H1 (cell line): ENCODE measurements around the gene RADIL. TPM values are rescaled to one million over a fixed set of nuclear protein-coding genes. Genes with fewer than 3 reads are reported as not detected.

ENCODE experiments used
- CTCF ChIA-PET: fragments of 300-600 bp; sonication (Branson Sonifier 250); formaldehyde crosslinking; loops from one replicate; lab custom pipeline; 2021; ENCODE audit not compliant: partially characterized antibody; lab: Charles Lee
- POLR2A ChIA-PET: fragments of 300-600 bp; sonication (Branson Sonifier 250); formaldehyde crosslinking; loops from one replicate; lab custom pipeline; 2021; ENCODE audit warnings: inconsistent platforms; ENCODE audit not compliant: partially characterized antibody; lab: Charles Lee
- DNase-seq, 2 experiments: peaks; one replicate each; pipeline versions ENCODE4 v3.0.0 to v3.0.0-alpha.2; 2010 to 2022; ENCODE audit warnings: low spot score in 2 of 2, low read depth in 1 of 2, mixed read lengths in 1 of 2
- FAIRE-seq: peaks from 2 replicates; lab custom pipeline; 2011; peaks lifted over from hg19 to GRCh38; lab: Jason Lieb, UNC
- H2AFZ ChIP-seq: 2 replicates; pipeline ENCODE4 v1.8.1; 2012; ENCODE audit warnings: low read length, inconsistent platforms
- H2AK5ac ChIP-seq: 2 replicates; pipeline ENCODE4 v1.6.1; 2013; ENCODE audit warnings: low read depth, low read length
- H2BK120ac ChIP-seq: replicated peaks from 2 replicates; pipeline ENCODE3; 2013; ENCODE audit warnings: low read depth, low read length, inconsistent platforms
- H2BK12ac ChIP-seq: 2 replicates; pipeline ENCODE4 v1.6.1; 2013; ENCODE audit warnings: low read depth, low read length
- H2BK15ac ChIP-seq: 2 replicates; pipeline ENCODE4 v1.6.1; 2013; ENCODE audit warnings: low read length
- H2BK20ac ChIP-seq: 2 replicates; pipeline ENCODE4 v1.6.1; 2013; ENCODE audit warnings: low read length
- H2BK5ac ChIP-seq: 2 replicates; pipeline ENCODE4 v1.6.1; 2013; ENCODE audit warnings: low read depth, low read length
- H3K14ac ChIP-seq: 2 replicates; pipeline ENCODE4 v1.6.1; 2013; ENCODE audit warnings: inconsistent platforms; ENCODE audit not compliant: insufficient read length
- H3K18ac ChIP-seq: 2 replicates; pipeline ENCODE4 v1.6.1; 2013; ENCODE audit warnings: low read length; ENCODE audit errors: extremely low read depth
- H3K23ac ChIP-seq: 2 replicates; pipeline ENCODE4 v1.6.1; 2013; ENCODE audit warnings: inconsistent platforms; ENCODE audit not compliant: insufficient read length
- H3K23me2 ChIP-seq: 2 replicates; pipeline ENCODE4 v1.6.1; 2013; ENCODE audit warnings: low read depth, low read length
- H3K27ac ChIP-seq: 2 replicates; pipeline ENCODE4 v1.6.1; 2011; ENCODE audit warnings: low read depth, low read length, inconsistent platforms
- H3K27me3 ChIP-seq, 4 experiments: replicated peaks in 1 of 4; 1 replicate in 1 of 4; 2 replicates in 3 of 4; pipeline versions ENCODE4 v1.6.1 to v1.8.1; 2011 to 2013; ENCODE audit warnings: low read length in 3 of 4, mild to moderate bottlenecking in 3 of 4, inconsistent platforms in 2 of 4, mixed read lengths in 2 of 4, moderate library complexity in 1 of 4; ENCODE audit not compliant: control insufficient read depth in 3 of 4, insufficient read depth in 3 of 4; ENCODE audit errors: extremely low read depth in 1 of 4
- H3K36me3 ChIP-seq, 4 experiments: 2 replicates each; pipeline versions ENCODE4 v1.6.1 to v1.8.1; 2011 to 2013; ENCODE audit warnings: mild to moderate bottlenecking in 4 of 4, low read length in 3 of 4, moderate library complexity in 2 of 4, control low read depth in 1 of 4, inconsistent platforms in 1 of 4; ENCODE audit not compliant: insufficient read depth in 4 of 4, control insufficient read depth in 2 of 4
- H3K4ac ChIP-seq: replicated peaks from 2 replicates; pipeline ENCODE3; 2013; ENCODE audit warnings: low read length, low read depth, mixed read lengths, inconsistent platforms; ENCODE audit not compliant: insufficient read length
- H3K4me1 ChIP-seq, 4 experiments: replicated peaks in 1 of 4; 1 replicate in 1 of 4; 2 replicates in 3 of 4; pipeline versions ENCODE4 v1.6.1 to v1.8.1; 2011 to 2013; ENCODE audit warnings: low read length in 3 of 4, inconsistent platforms in 2 of 4, mixed read lengths in 1 of 4; ENCODE audit not compliant: insufficient read depth in 4 of 4, control insufficient read depth in 3 of 4
- H3K4me2 ChIP-seq, 2 experiments: 2 replicates each; pipeline versions ENCODE4 v1.6.1 to v1.8.1; 2011 to 2013; ENCODE audit warnings: low read depth in 2 of 2, low read length in 2 of 2, control low read depth in 1 of 2, inconsistent platforms in 1 of 2, mild to moderate bottlenecking in 1 of 2; ENCODE audit not compliant: insufficient read depth in 1 of 2
- H3K4me3 ChIP-seq, 4 experiments: fragments of 200-600, 300-600 bp in 1 of 4; sonication (generic), shearing (Covaris generic), sonication (Bioruptor Twin) in 1 of 4; 2 replicates each; pipeline versions ENCODE4 v1.5.1 to v1.8.1; 2011 to 2016; ENCODE audit warnings: low read length in 4 of 4, low read depth in 3 of 4, control low read depth in 2 of 4, inconsistent platforms in 2 of 4, mild to moderate bottlenecking in 2 of 4, mixed read lengths in 1 of 4, moderate library complexity in 1 of 4; ENCODE audit not compliant: insufficient read depth in 2 of 4; ENCODE audit errors: extremely low read depth in 1 of 4
- H3K56ac ChIP-seq: replicated peaks from 2 replicates; pipeline ENCODE3; 2013; ENCODE audit warnings: low read depth, mild to moderate bottlenecking, mixed read lengths, low read length, inconsistent platforms; ENCODE audit not compliant: insufficient read length
- H3K79me1 ChIP-seq: 2 replicates; pipeline ENCODE4 v1.6.1; 2013; ENCODE audit warnings: low read depth, low read length, control low read depth
- H3K79me2 ChIP-seq, 2 experiments: 2 replicates each; pipeline versions ENCODE4 v1.6.1 to v1.8.1; 2012 to 2013; ENCODE audit warnings: low read length in 2 of 2, mild to moderate bottlenecking in 2 of 2, inconsistent platforms in 1 of 2; ENCODE audit not compliant: insufficient read depth in 2 of 2, control insufficient read depth in 1 of 2
- H3K9ac ChIP-seq, 4 experiments: replicated peaks in 1 of 4; 1 replicate in 1 of 4; 2 replicates in 3 of 4; pipeline versions ENCODE4 v1.6.1 to v1.8.1; 2011 to 2013; ENCODE audit warnings: low read depth in 3 of 4, low read length in 3 of 4, control low read depth in 2 of 4, mild to moderate bottlenecking in 2 of 4, moderate library complexity in 2 of 4, inconsistent platforms in 1 of 4; ENCODE audit errors: extremely low read depth in 1 of 4
- H3K9me3 ChIP-seq, 2 experiments: 2 replicates each; pipeline versions ENCODE4 v1.6.1 to v1.8.1; 2012 to 2013; ENCODE audit warnings: mild to moderate bottlenecking in 2 of 2, moderate library complexity in 2 of 2, control low read depth in 1 of 2, inconsistent platforms in 1 of 2, low read depth in 1 of 2, low read length in 1 of 2, mixed read lengths in 1 of 2; ENCODE audit not compliant: insufficient read depth in 2 of 2
- H4K20me1 ChIP-seq, 2 experiments: replicated peaks in 1 of 2; 2 replicates each; pipeline versions ENCODE3 to v1.8.1; 2011 to 2013; ENCODE audit warnings: inconsistent platforms in 2 of 2, low read length in 2 of 2, mild to moderate bottlenecking in 1 of 2; ENCODE audit not compliant: insufficient read depth in 2 of 2, control insufficient read depth in 1 of 2
- H4K5ac ChIP-seq: 2 replicates; pipeline ENCODE4 v1.6.1; 2013; ENCODE audit warnings: low read length, low read depth, mixed read lengths, inconsistent platforms; ENCODE audit not compliant: insufficient read length
- H4K8ac ChIP-seq: 2 replicates; pipeline ENCODE4 v1.8.0; 2013; ENCODE audit warnings: mild to moderate bottlenecking, moderate library complexity, low read length, inconsistent platforms; ENCODE audit not compliant: insufficient read depth; ENCODE audit errors: extremely low read depth
- H4K91ac ChIP-seq: replicated peaks from 2 replicates; pipeline ENCODE3; 2013; ENCODE audit warnings: low read length, mixed read lengths, inconsistent platforms; ENCODE audit not compliant: insufficient read length
- EP300 ChIP-seq, 2 experiments: IDR thresholded peaks; 1 replicate in 1 of 2; 2 replicates in 1 of 2; pipeline ENCODE4 v1.6.1; 2011 to 2012; ENCODE audit warnings: low read depth in 2 of 2, low read length in 2 of 2, mild to moderate bottlenecking in 2 of 2, borderline replicate concordance in 1 of 2, inconsistent platforms in 1 of 2, moderate library complexity in 1 of 2
- NRF1 ChIP-seq: IDR thresholded peaks from 2 replicates; pipeline ENCODE4 v1.6.1; 2011; ENCODE audit warnings: mild to moderate bottlenecking, low read depth, low read length, improper control_type of control experiment
- PHF8 ChIP-seq: fragments of 200-600 bp; sonication (generic); conservative IDR thresholded peaks from 2 replicates; pipeline ENCODE4 v1.7.1; 2012; ENCODE audit warnings: low read depth, mild to moderate bottlenecking, inconsistent platforms, low read length, moderate library complexity
- POLR2AphosphoS5 ChIP-seq: IDR thresholded peaks from 2 replicates; pipeline ENCODE4 v1.6.1; 2011; ENCODE audit warnings: low read depth, low read length
- SIN3A ChIP-seq, 2 experiments: IDR thresholded peaks in 1 of 2; conservative IDR thresholded peaks in 1 of 2; 2 replicates each; pipeline ENCODE4 v1.6.1; 2011 to 2012; ENCODE audit warnings: low read length in 2 of 2, improper control_type of control experiment in 1 of 2, low read depth in 1 of 2, mild to moderate bottlenecking in 1 of 2
- SIX5 ChIP-seq: IDR thresholded peaks from 2 replicates; pipeline ENCODE4 v1.6.1; 2011; ENCODE audit warnings: mild to moderate bottlenecking, low read depth, low read length
- TAF1 ChIP-seq: IDR thresholded peaks from 2 replicates; pipeline ENCODE4 v1.6.1; 2011; ENCODE audit warnings: mild to moderate bottlenecking, low read depth, low read length
- TEAD4 ChIP-seq: IDR thresholded peaks from 2 replicates; pipeline ENCODE4 v1.6.1; 2012; ENCODE audit warnings: low read depth, low read length, inconsistent platforms, mixed read lengths
- WGBS, 2 experiments: shearing (Covaris generic) in 1 of 2; methylation state at CpG; one replicate each; pipeline versions ENCODE4 v1.1.6 to v1.1.7; 2013 to 2015; ENCODE audit warnings: low lambda C conversion rate in 2 of 2, mixed read lengths in 2 of 2, inconsistent platforms in 1 of 2, low coverage in 1 of 2, missing lambda C conversion rate in 1 of 2; ENCODE audit not compliant: insufficient replicate concordance in 2 of 2, insufficient coverage in 1 of 2, insufficient read length in 1 of 2; ENCODE audit errors: extremely low coverage in 1 of 2, missing lambda C conversion rate in 1 of 2; 5-methylcytosine and 5-hydroxymethylcytosine counted together
- polyA plus RNA-seq, 7 experiments: library from polyadenylated mRNA; depleted of rRNA in 3 of 7; stranded (reverse) in 5 of 7; unstranded in 2 of 7; fragments of >200 nt in 5 of 7; fragments of 200-250 nt in 2 of 7; gene quantifications; 1 replicate in 5 of 7; 2 replicates in 1 of 7; 4 replicates in 1 of 7; pipeline versions ENCODE4 v1.2.1 to v1.2.3, GENCODE V29; 2011 to 2013; ENCODE audit warnings: missing spikeins in 2 of 7, mixed read lengths in 2 of 7
- total RNA-seq: library from RNA; stranded (reverse); fragmentation: NEBNext Ultra II Directional; extraction: Animal tissue kit (Norgen Biotek cat#: 25700); gene quantifications from 2 replicates; pipeline ENCODE4 v1.2.1, GENCODE V29; 2021
- TF ChIP-seq, protein P1 (sequence below): IDR thresholded peaks from 2 replicates; pipeline ENCODE4 v1.6.1; 2012; ENCODE audit warnings: low read length, inconsistent platforms

The RADIL gene
- total and polyA plus RNA-seq, 2 of the 8 experiments (the other 6 are each of a cell fraction or from before 2014, with no cell fraction given) = 5.0 to 5.4 TPM

- WGBS, 2 experiments = 92% methylated on average over 29 of the region's 36 CpGs; no CpG with 5 or more reads in 1 of the 2 experiments
- no peak for DNase-seq
- Histone ChIP-seq H3K4me1 (no peaks in the 10 kb centered on the region), H4K5ac (no peak overlapping the region), H2BK20ac (no peak overlapping the region), H3K27ac (no peak overlapping the region), H2AFZ (no peak overlapping the region), H3K4me3 (no peak overlapping the region), H4K91ac (no peak overlapping the region), H2BK120ac (no peak overlapping the region), H2BK15ac (no peak overlapping the region), H3K27me3 (no peaks in the 10 kb centered on the region), H3K56ac (no peak overlapping the region), H3K23ac (no peak overlapping the region), H4K20me1 (peaks cover 5 to 15% of the 10 kb centered on the region in 2 experiments), H3K9ac (no peak overlapping the region), H2BK5ac (no peak overlapping the region), H3K4me2 (no peak overlapping the region), H3K14ac (no peak overlapping the region), H3K18ac (no peak overlapping the region), H2BK12ac (no peak overlapping the region), H3K9me3 (no peaks in the 10 kb centered on the region), H3K4ac (no peak overlapping the region), H3K79me2 (no peaks in the 10 kb centered on the region), H3K36me3 (no peaks in the 10 kb centered on the region), H2AK5ac (no peak overlapping the region), H4K8ac (0 out of 2 replicates have a peak overlapping the region, but pooled peaks have one; percentile 14), H3K23me2 (no peaks in the 10 kb centered on the region), H3K79me1 (no peaks in the 10 kb centered on the region)
- ChIA-PET CTCF (interaction anchor here (0.6 to 1.7 kb wide), 20 partner anchors 8 to 193 kb away, joined by 3 to 12 read pairs (median 3); no protein-coding TSS in a partner anchor), POLR2A (interaction anchor here (1.2 to 1.3 kb wide), 2 partner anchors 21 to 113 kb away, joined by 3 read pairs; partner anchors contain the start of gene AP5Z1)
- FAIRE-seq = no peak
- no peak for TF ChIP-seq PHF8
- TF ChIP-seq SIN3A (conservative IDR thresholded peaks at IDR 0.05 in 1 of 2, IDR thresholded peaks at IDR 0.05 in 1 of 2; ENCODE audit: low read depth in 1 of 2, low read length in 2 of 2) = no peak
- TF ChIP-seq TAF1 = no peak
- no peak for TF ChIP-seq SIX5
- TF ChIP-seq POLR2AphosphoS5 = no peak
- TF ChIP-seq, protein P1, sequence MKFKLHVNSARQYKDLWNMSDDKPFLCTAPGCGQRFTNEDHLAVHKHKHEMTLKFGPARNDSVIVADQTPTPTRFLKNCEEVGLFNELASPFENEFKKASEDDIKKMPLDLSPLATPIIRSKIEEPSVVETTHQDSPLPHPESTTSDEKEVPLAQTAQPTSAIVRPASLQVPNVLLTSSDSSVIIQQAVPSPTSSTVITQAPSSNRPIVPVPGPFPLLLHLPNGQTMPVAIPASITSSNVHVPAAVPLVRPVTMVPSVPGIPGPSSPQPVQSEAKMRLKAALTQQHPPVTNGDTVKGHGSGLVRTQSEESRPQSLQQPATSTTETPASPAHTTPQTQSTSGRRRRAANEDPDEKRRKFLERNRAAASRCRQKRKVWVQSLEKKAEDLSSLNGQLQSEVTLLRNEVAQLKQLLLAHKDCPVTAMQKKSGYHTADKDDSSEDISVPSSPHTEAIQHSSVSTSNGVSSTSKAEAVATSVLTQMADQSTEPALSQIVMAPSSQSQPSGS = no peak
- no peak for TF ChIP-seq TEAD4
- no peak for TF ChIP-seq EP300 (IDR thresholded peaks at IDR 0.05; ENCODE audit: borderline replicate concordance in 1 of 2, low read depth in 2 of 2, low read length in 2 of 2)
- TF ChIP-seq NRF1 = no peak
Observed at GRCh38 chr7:4754433-4755010, 129.0 kb downstream of the RADIL start.
